HCT116 (cell line): Measurements from ENCODE around the gene TRERF1. TPM values are rescaled to one million over a fixed set of nuclear protein-coding genes. Genes with fewer than 3 reads are reported as not detected.

Experiments
- ATAC-seq: fragments of 200-7000 bp; cut with Tn5 transposase; 2 replicates; pipeline ENCODE4 v1.9.1; 2020; ENCODE audit warnings: mild to moderate bottlenecking, moderate library complexity
- BruUV-seq: library from RNA; stranded (reverse); fragments of 400-500 nt; replicated peaks from 2 replicates; lab custom pipeline; 2021; lab: Mats Ljungman, UMichigan
- CTCF ChIA-PET: fragments of 300-600 bp; sonication (Branson Sonifier 250); formaldehyde crosslinking; loops from one replicate; lab custom pipeline; 2021; ENCODE audit warnings: antibody characterized with exemption; lab: Charles Lee
- POLR2A ChIA-PET: fragments of 300-600, 350-600 bp; sonication (Branson Sonifier 250); formaldehyde crosslinking; loops from one replicate; lab custom pipeline; 2021; ENCODE audit warnings: antibody characterized with exemption; lab: Charles Lee
- RAD21 ChIA-PET, 2 experiments: fragments of 300-600 bp; sonication (Branson Sonifier 250); formaldehyde crosslinking; loops; one replicate each; lab custom pipeline; 2023; ENCODE audit warnings: low total read pairs in 2 of 2; ENCODE audit not compliant: uncharacterized antibody in 2 of 2, unreplicated experiment in 2 of 2, low non-redundant PET in 1 of 2; lab: Charles Lee
- DNase-seq: peaks from one replicate; pipeline ENCODE4 v3.0.0-alpha.2; 2010; ENCODE audit warnings: low read depth, low spot score
- H2AFZ ChIP-seq: fragments of 200-600 bp; shearing (Covaris generic), sonication (generic); 2 replicates; pipeline ENCODE4 v1.6.1; 2017; ENCODE audit warnings: low read depth, mixed run types, mixed read lengths, antibody characterized with exemption, low read length; ENCODE audit not compliant: poor library complexity, severe bottlenecking
- H3K27ac ChIP-seq: 2 replicates; pipeline ENCODE4 v1.5.1; 2012; ENCODE audit warnings: low read depth, low read length
- H3K27me3 ChIP-seq: fragments of 200-600 bp; sonication (generic); 2 replicates; pipeline ENCODE4 v1.6.1; 2016; ENCODE audit warnings: mixed run types, low read length, mixed read lengths; ENCODE audit not compliant: insufficient read depth
- H3K36me3 ChIP-seq, 2 experiments: fragments of 200-500 bp in 1 of 2; fragments of 200-600 bp in 1 of 2; sonication (Bioruptor generic) in 1 of 2; sonication (generic) in 1 of 2; 2 replicates each; pipeline versions ENCODE4 v1.5.1 to v1.6.1; 2014 to 2016; ENCODE audit warnings: low read length in 2 of 2, inconsistent platforms in 1 of 2, mixed read lengths in 1 of 2, mixed run types in 1 of 2; ENCODE audit not compliant: insufficient read depth in 2 of 2, control insufficient read depth in 1 of 2
- H3K4me1 ChIP-seq, 2 experiments: fragments of 200-600 bp in 1 of 2; sonication (generic) in 1 of 2; 2 replicates each; pipeline versions ENCODE4 v1.5.1 to v1.6.1; 2012 to 2017; ENCODE audit warnings: low read length in 2 of 2, inconsistent platforms in 1 of 2, mild to moderate bottlenecking in 1 of 2, mixed read lengths in 1 of 2, mixed run types in 1 of 2, moderate library complexity in 1 of 2; ENCODE audit not compliant: insufficient read depth in 2 of 2, control insufficient read depth in 1 of 2
- H3K4me2 ChIP-seq: fragments of 200-600 bp; sonication (generic); 2 replicates; pipeline ENCODE4 v1.6.1; 2017; ENCODE audit warnings: mixed run types, low read length, mixed read lengths
- H3K4me3 ChIP-seq, 2 experiments: fragments of 200-600 bp in 1 of 2; sonication (generic) in 1 of 2; replicated peaks in 1 of 2; 2 replicates each; pipeline ENCODE4 v1.5.1; 2011 to 2016; ENCODE audit warnings: low read length in 2 of 2, control low read depth in 1 of 2, low read depth in 1 of 2, mild to moderate bottlenecking in 1 of 2, mixed read lengths in 1 of 2, mixed run types in 1 of 2
- H3K79me2 ChIP-seq: fragments of 200-600 bp; sonication (generic); 2 replicates; pipeline ENCODE4 v1.6.1; 2017; ENCODE audit warnings: mild to moderate bottlenecking, mixed run types, low read length, moderate library complexity, mixed read lengths; ENCODE audit not compliant: insufficient read depth
- H3K9ac ChIP-seq: fragments of 200-600 bp; sonication (generic); 2 replicates; pipeline ENCODE4 v1.6.1; 2016; ENCODE audit warnings: low read length, mixed read lengths
- H3K9me2 ChIP-seq: fragments of 200-600 bp; sonication (generic), shearing (Covaris generic); 2 replicates; pipeline ENCODE4 v1.6.1; 2017; ENCODE audit warnings: mixed run types, mild to moderate bottlenecking, moderate library complexity; ENCODE audit not compliant: insufficient read depth
- H3K9me3 ChIP-seq, 2 experiments: fragments of 200-500 bp in 1 of 2; fragments of 200-600 bp in 1 of 2; sonication (Bioruptor generic) in 1 of 2; sonication (generic) in 1 of 2; 2 replicates each; pipeline ENCODE4 v1.6.1; 2014 to 2017; ENCODE audit warnings: low read length in 2 of 2, mixed read lengths in 2 of 2, inconsistent platforms in 1 of 2, low read depth in 1 of 2, mild to moderate bottlenecking in 1 of 2, mixed run types in 1 of 2, moderate library complexity in 1 of 2; ENCODE audit not compliant: control insufficient read depth in 1 of 2, insufficient read depth in 1 of 2
- H4K20me1 ChIP-seq: fragments of 200-600 bp; sonication (generic), shearing (Covaris generic); 2 replicates; pipeline ENCODE4 v1.6.1; 2017; ENCODE audit warnings: mixed run types, mild to moderate bottlenecking, moderate library complexity; ENCODE audit not compliant: insufficient read depth
- ATF3 ChIP-seq: IDR thresholded peaks from 2 replicates; pipeline ENCODE4 v1.6.1; 2012
- CBX3 ChIP-seq: IDR thresholded peaks from 2 replicates; pipeline ENCODE4 v1.6.1; 2012; ENCODE audit warnings: low read depth
- CEBPB ChIP-seq: IDR thresholded peaks from 2 replicates; pipeline ENCODE4 v1.6.1; 2012; ENCODE audit warnings: low read depth
- CTCF ChIP-seq, 3 experiments: fragments of 200-600 bp in 1 of 3; sonication (generic) in 1 of 3; IDR thresholded peaks in 2 of 3; conservative IDR thresholded peaks in 1 of 3; 2 replicates each; pipeline ENCODE4 v1.5.1; 2012 to 2017; ENCODE audit warnings: low read depth in 2 of 3, low read length in 2 of 3, antibody characterized with exemption in 1 of 3, borderline replicate concordance in 1 of 3, control low read depth in 1 of 3, mild to moderate bottlenecking in 1 of 3, mixed read lengths in 1 of 3, mixed run types in 1 of 3, moderate library complexity in 1 of 3; ENCODE audit not compliant: insufficient read depth in 1 of 3
- EGR1 ChIP-seq: IDR thresholded peaks from 2 replicates; pipeline ENCODE4 v1.6.1; 2012; ENCODE audit warnings: low read depth
- ELF1 ChIP-seq: IDR thresholded peaks from 2 replicates; pipeline ENCODE4 v1.6.1; 2012; ENCODE audit warnings: low read depth, borderline replicate concordance
- FOSL1 ChIP-seq: IDR thresholded peaks from 2 replicates; pipeline ENCODE4 v1.6.1; 2012; ENCODE audit warnings: low read depth
- POLR2AphosphoS5 ChIP-seq: IDR thresholded peaks from 2 replicates; pipeline ENCODE4 v1.6.1; 2011; ENCODE audit warnings: mild to moderate bottlenecking, low read depth, low read length, moderate library complexity
- RAD21 ChIP-seq: IDR thresholded peaks from 2 replicates; pipeline ENCODE4 v1.6.1; 2012; ENCODE audit warnings: low read depth, mild to moderate bottlenecking
- SIN3A ChIP-seq: IDR thresholded peaks from 2 replicates; pipeline ENCODE4 v1.6.1; 2012; ENCODE audit warnings: low read depth
- SP1 ChIP-seq: IDR thresholded peaks from 2 replicates; pipeline ENCODE4 v1.6.1; 2012; ENCODE audit warnings: low read depth
- SRF ChIP-seq: IDR thresholded peaks from 2 replicates; pipeline ENCODE4 v1.6.1; 2012; ENCODE audit warnings: low read depth
- YY1 ChIP-seq: IDR thresholded peaks from 2 replicates; pipeline ENCODE4 v1.6.1; 2011; ENCODE audit warnings: low read length, low read depth, moderate library complexity, mild to moderate bottlenecking; ENCODE audit not compliant: insufficient replicate concordance; ENCODE audit errors: extremely low read depth
- ZBTB33 ChIP-seq: IDR thresholded peaks from 2 replicates; pipeline ENCODE4 v1.6.1; 2011; ENCODE audit warnings: mild to moderate bottlenecking, low read length, moderate library complexity; ENCODE audit not compliant: insufficient replicate concordance; ENCODE audit errors: extremely low read depth
- ZFX ChIP-seq: fragments of 450-650 bp; IDR thresholded peaks from 2 replicates; pipeline ENCODE4 v1.6.1; 2017
- ZNF274 ChIP-seq: fragments of 200-500 bp; sonication (Bioruptor generic); IDR thresholded peaks from 2 replicates; pipeline ENCODE4 v1.6.1; 2014; ENCODE audit warnings: mild to moderate bottlenecking, low read depth, low read length, inconsistent platforms
- intact Hi-C: fragments of 100-400 bp; cut with micrococcal nuclease; formaldehyde crosslinking; loops from 2 replicates; pipeline ENCODE4 v1.10.0; 2022
- total RNA-seq: library from RNA; stranded (reverse); gene quantifications from one replicate; pipeline ENCODE4 v1.2.1, GENCODE V29; 2021; ENCODE audit not compliant: unreplicated experiment
- TF ChIP-seq, protein P1 (sequence below): IDR thresholded peaks from 2 replicates; pipeline ENCODE4 v1.6.1; 2012

The TRERF1 gene
- total RNA-seq, 1 experiment from 2014 or later = 12.4 TPM

- TF ChIP-seq ZBTB33 (no peak), SP1 (no peak), ZFX (no peak), CEBPB (no peak), SRF (no peak), YY1 (no peak)
Measured at GRCh38 chr6:42484261-42484660, 32.5 kb upstream of the TRERF1 start (continued).

- no peak for DNase-seq
- H3K9ac ChIP-seq = no peak overlapping the region
- H4K20me1 ChIP-seq = no peaks in the 10 kb centered on the region
- intact Hi-C loops = no loop called here
- no peak for ATAC-seq
- H3K27ac ChIP-seq = no peak overlapping the region
- RAD21 ChIA-PET = no interaction called here
- CTCF ChIA-PET = no interaction called here
- no peaks in the 10 kb centered on the region for H3K27me3 ChIP-seq
- peaks cover 0 to 1% of the 10 kb centered on the region in 2 experiments; a peak in 2 of 4 replicates for H3K4me1 ChIP-seq
- no peaks in the 10 kb centered on the region for H3K9me3 ChIP-seq
- BruUV-seq = no TSS peak
- H3K9me2 ChIP-seq = no peaks in the 10 kb centered on the region
- H3K4me3 ChIP-seq = no peak overlapping the region
- no peaks in the 10 kb centered on the region for H3K79me2 ChIP-seq
- POLR2A ChIA-PET = no interaction called here
- H3K36me3 ChIP-seq = no peaks in the 10 kb centered on the region
- no peak overlapping the region for H3K4me2 ChIP-seq
- peak overlapping the region; percentile 60 for H2AFZ ChIP-seq
- no peak for TF ChIP-seq YY1
- TF ChIP-seq EGR1 = no peak
- no peak for TF ChIP-seq CTCF (IDR thresholded peaks at IDR 0.05 in 2 of 3, conservative IDR thresholded peaks at IDR 0.05 in 1 of 3; ENCODE audit: borderline replicate concordance in 1 of 3, insufficient read depth in 1 of 3, low read depth in 2 of 3, low read length in 2 of 3)
- no peak for TF ChIP-seq ATF3
- no peak for TF ChIP-seq ZNF274
- no peak for TF ChIP-seq CBX3
- no peak for TF ChIP-seq CEBPB
- TF ChIP-seq, protein P1, sequence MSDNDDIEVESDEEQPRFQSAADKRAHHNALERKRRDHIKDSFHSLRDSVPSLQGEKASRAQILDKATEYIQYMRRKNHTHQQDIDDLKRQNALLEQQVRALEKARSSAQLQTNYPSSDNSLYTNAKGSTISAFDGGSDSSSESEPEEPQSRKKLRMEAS = no peak
- TF ChIP-seq FOSL1 = no peak
- TF ChIP-seq ZFX = no peak
- no peak for TF ChIP-seq ZBTB33
- no peak for TF ChIP-seq SRF
- TF ChIP-seq POLR2AphosphoS5 = no peak
- no peak for TF ChIP-seq ELF1
- no peak for TF ChIP-seq RAD21
- TF ChIP-seq SIN3A = no peak
Measured at GRCh38 chr6:42482174-42482573, 30.4 kb upstream of the TRERF1 start.
